Hematopoietic multipotent progenitor cell treated with erythropoietin and hydrocortisone succinate and interleukin-3 and kit ligand, for 4 days (in vitro differentiated cells): ENCODE data around the gene PPP6C.
"Not testable (repeated sequence)": the region's sequence is repeated elsewhere in the genome, so short reads cannot be mapped to it uniquely, and the experiment has no call there.

Source experiments
- DNase-seq: peaks from one replicate; pipeline ENCODE4 v3.0.0-alpha.2; 2015

Gene PPP6C

GRCh38 chr9:125140576-125140975 is 49.0 kb downstream of the PPP6C start:
- no peak for DNase-seq

- no peak for DNase-seq
Observed at GRCh38 chr9:125137200-125137599, 52.4 kb downstream of the PPP6C start.

- peak; percentile 45 for DNase-seq
Observed at GRCh38 chr9:125134976-125135375, 54.6 kb downstream of the PPP6C start.

GRCh38 chr9:125133403-125134329 is 55.9 kb downstream of the PPP6C start:
- peak; percentile 70 for DNase-seq

GRCh38 chr9:125131778-125132177 is 57.8 kb downstream of the PPP6C start:
- DNase-seq: no peak

- DNase-seq: peak; percentile 98
Observed at GRCh38 chr9:125126019-125126746, 63.4 kb downstream of the PPP6C start.

GRCh38 chr9:125125523-125125922 is 64.1 kb downstream of the PPP6C start:
- no peak for DNase-seq

GRCh38 chr9:125121146-125121545 is 68.5 kb downstream of the PPP6C start:
- DNase-seq: peak; percentile 34

- peak; percentile 62 for DNase-seq
Observed at GRCh38 chr9:125119643-125120286, 69.8 kb downstream of the PPP6C start.

GRCh38 chr9:125118696-125119095 is 70.9 kb downstream of the PPP6C start:
- DNase-seq: not testable (repeated sequence)

GRCh38 chr9:125114503-125114902 is 75.1 kb downstream of the PPP6C start:
- not testable (repeated sequence) for DNase-seq

- DNase-seq: peak; percentile 13
Observed at GRCh38 chr9:125110464-125110863, 79.1 kb downstream of the PPP6C start.

- not testable (repeated sequence) for DNase-seq
Observed at GRCh38 chr9:125108541-125108940, 81.1 kb downstream of the PPP6C start.

- no peak for DNase-seq
Observed at GRCh38 chr9:125106285-125106893, 83.2 kb downstream of the PPP6C start.

- no peak for DNase-seq
Observed at GRCh38 chr9:125103770-125104460, 85.7 kb downstream of the PPP6C start.

GRCh38 chr9:125103021-125103420 is 86.6 kb downstream of the PPP6C start:
- DNase-seq: no peak

- DNase-seq: no peak
Observed at GRCh38 chr9:125100822-125101221, 88.8 kb downstream of the PPP6C start.

GRCh38 chr9:125099816-125100215 is 89.8 kb downstream of the PPP6C start:
- no peak for DNase-seq
